ENCODE measurements around the gene BLTP3A.
"Not testable (repeated sequence)": the region's sequence is repeated elsewhere in the genome, so short reads cannot be mapped to it uniquely, and the experiment has no call there.

The BLTP3A gene

GRCh38 chr6:34816635-34817301 lies 24.9 kb downstream of the BLTP3A start:
- H3K27ac ChIP-seq (ENCODE audit: low read depth, low read length), result no peak overlapping the region
- H3K36me3 ChIP-seq (ENCODE audit: insufficient read depth, low read length), result peaks cover 4% of the 10 kb centered on the region
- H3K27me3 ChIP-seq (ENCODE audit: control insufficient read depth in 1 of 2, insufficient read depth in 2 of 2, low read length in 2 of 2), result no peaks in the 10 kb centered on the region
- H3K9ac ChIP-seq (ENCODE audit: low read length), result no peak overlapping the region
- no peaks in the 10 kb centered on the region for H3K9me3 ChIP-seq (ENCODE audit: low read length)
- H3K4me1 ChIP-seq (ENCODE audit: insufficient read depth, low read length), result no peaks in the 10 kb centered on the region
- H3K4me3 ChIP-seq (ENCODE audit: low read depth in 1 of 2, low read length in 2 of 2), result no peak overlapping the region

DNA sequence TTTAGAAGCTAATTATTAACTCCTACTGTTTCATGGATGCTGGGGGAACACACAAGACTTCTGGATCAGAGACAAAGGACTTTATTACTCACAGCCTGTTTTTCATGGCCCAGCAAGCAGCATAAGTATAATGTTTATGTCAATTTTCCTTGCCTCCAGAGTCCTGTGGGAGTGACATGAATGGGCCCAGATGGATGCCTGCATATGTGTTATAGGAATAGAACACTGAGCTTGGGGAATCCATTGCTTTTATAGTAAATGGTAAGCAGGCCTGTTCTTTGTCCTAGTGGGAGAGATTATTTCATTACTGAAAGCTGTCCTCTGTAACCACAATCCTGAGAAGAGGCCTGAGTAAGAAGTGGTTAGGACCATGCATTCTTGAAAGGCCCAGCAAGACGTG lies 25.6 kb downstream of the BLTP3A start:
- Histone ChIP-seq H3K27ac (ENCODE audit: low read depth, low read length) (no peak overlapping the region), H3K36me3 (ENCODE audit: insufficient read depth, low read length) (peaks cover 9% of the 10 kb centered on the region), H3K27me3 (ENCODE audit: control insufficient read depth in 1 of 2, insufficient read depth in 2 of 2, low read length in 2 of 2) (no peaks in the 10 kb centered on the region), H3K4me1 (ENCODE audit: insufficient read depth, low read length) (no peaks in the 10 kb centered on the region), H3K9me3 (ENCODE audit: low read length) (no peaks in the 10 kb centered on the region), H3K4me3 (ENCODE audit: low read depth in 1 of 2, low read length in 2 of 2) (no peak overlapping the region), H3K9ac (ENCODE audit: low read length) (no peak overlapping the region)

- not testable (repeated sequence) for H3K27ac ChIP-seq (ENCODE audit: low read depth, low read length); H3K9me3 ChIP-seq (ENCODE audit: low read length); H3K4me3 ChIP-seq (ENCODE audit: low read depth in 1 of 2, low read length in 2 of 2); H3K9ac ChIP-seq (ENCODE audit: low read length); H3K27me3 ChIP-seq (ENCODE audit: control insufficient read depth in 1 of 2, insufficient read depth in 2 of 2, low read length in 2 of 2); H3K4me1 ChIP-seq (ENCODE audit: insufficient read depth, low read length)
- peaks cover 16% of the 10 kb centered on the region for H3K36me3 ChIP-seq (ENCODE audit: insufficient read depth, low read length)
Observed at GRCh38 chr6:34818872-34819570, 27.1 kb downstream of the BLTP3A start.

DNA sequence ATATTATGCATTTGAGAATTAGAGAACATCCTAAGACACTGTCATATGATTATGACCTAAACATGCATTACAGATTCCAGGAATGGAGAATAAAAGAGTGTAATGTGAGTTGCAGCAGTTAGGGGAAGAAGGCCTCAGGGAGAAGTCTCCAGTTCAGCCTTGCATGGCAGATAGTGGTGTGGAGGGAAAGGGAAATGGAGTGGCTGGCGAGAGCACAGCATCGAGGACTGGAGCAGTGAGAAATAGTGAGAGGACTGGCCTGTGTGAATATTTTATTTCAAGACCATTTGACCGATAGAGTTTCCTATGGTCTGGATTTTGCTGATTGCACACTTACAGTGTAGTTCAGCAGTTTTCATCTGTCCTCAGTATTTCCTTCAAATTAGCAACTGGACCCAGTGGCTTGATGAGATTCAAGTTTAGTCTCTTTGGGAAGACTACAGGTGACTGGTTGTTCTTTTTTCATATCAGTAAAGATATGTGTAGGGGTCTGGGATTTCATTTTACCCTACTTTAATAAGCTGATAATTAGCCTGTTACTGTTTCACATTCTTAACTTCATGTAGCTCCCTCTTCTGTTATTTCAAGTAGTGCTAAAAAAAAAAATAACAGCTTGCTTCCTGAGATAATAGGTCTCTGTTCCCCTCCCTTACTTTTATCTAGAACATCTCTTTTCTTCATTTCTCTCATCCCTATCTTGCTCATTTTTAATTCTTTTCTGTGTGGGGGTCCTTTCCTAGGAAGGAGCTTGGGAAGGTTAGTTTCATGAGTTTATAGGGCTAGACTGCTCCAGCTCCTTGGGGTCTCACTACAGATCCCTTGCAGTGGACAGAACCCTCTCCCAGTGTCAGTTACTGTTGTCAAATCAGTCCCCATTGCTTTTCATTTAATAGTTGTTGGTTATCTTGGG lies 27.9 kb downstream of the BLTP3A start:
- no peak overlapping the region for H3K9ac ChIP-seq (ENCODE audit: low read length)
- no peak overlapping the region for H3K4me3 ChIP-seq (ENCODE audit: low read depth in 1 of 2, low read length in 2 of 2)
- no peak overlapping the region for H3K27ac ChIP-seq (ENCODE audit: low read depth, low read length)
- H3K4me1 ChIP-seq (ENCODE audit: insufficient read depth, low read length), result no peaks in the 10 kb centered on the region
- H3K27me3 ChIP-seq (ENCODE audit: control insufficient read depth in 1 of 2, insufficient read depth in 2 of 2, low read length in 2 of 2), result no peaks in the 10 kb centered on the region
- H3K36me3 ChIP-seq (ENCODE audit: insufficient read depth, low read length), result peaks cover 16% of the 10 kb centered on the region
- H3K9me3 ChIP-seq (ENCODE audit: low read length), result no peaks in the 10 kb centered on the region

GRCh38 chr6:34829137-34829536 lies 37.3 kb downstream of the BLTP3A start:
- Histone ChIP-seq H3K4me3 (ENCODE audit: low read depth in 1 of 2, low read length in 2 of 2) (no peak overlapping the region), H3K27ac (ENCODE audit: low read depth, low read length) (no peak overlapping the region), H3K4me1 (ENCODE audit: insufficient read depth, low read length) (no peaks in the 10 kb centered on the region), H3K36me3 (ENCODE audit: insufficient read depth, low read length) (no peaks in the 10 kb centered on the region), H3K27me3 (ENCODE audit: control insufficient read depth in 1 of 2, insufficient read depth in 2 of 2, low read length in 2 of 2) (no peaks in the 10 kb centered on the region), H3K9ac (ENCODE audit: low read length) (no peak overlapping the region), H3K9me3 (ENCODE audit: low read length) (no peaks in the 10 kb centered on the region)

DNA sequence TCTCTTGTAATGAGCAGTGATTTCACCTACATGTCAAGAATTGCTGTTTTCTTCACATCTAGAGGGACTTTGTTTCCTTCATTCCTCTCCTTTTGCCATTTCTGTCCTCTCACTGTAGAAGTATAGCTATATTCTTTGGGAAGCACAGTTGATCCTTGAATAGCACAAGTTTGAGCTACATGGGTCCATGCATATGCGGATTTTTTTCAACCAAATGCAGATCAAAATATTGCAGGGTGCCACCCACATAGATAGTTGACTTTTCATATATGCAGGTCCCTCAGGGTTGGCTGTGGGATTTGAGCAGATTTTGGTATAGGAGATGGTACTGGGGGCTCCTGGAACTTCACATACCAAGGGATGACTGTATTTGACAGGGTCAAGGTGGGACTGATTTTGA lies 41.1 kb downstream of the BLTP3A start:
- Histone ChIP-seq H3K9ac (ENCODE audit: low read length) (no peak overlapping the region), H3K9me3 (ENCODE audit: low read length) (no peaks in the 10 kb centered on the region), H3K36me3 (ENCODE audit: insufficient read depth, low read length) (peaks cover 23% of the 10 kb centered on the region), H3K27me3 (ENCODE audit: control insufficient read depth in 1 of 2, insufficient read depth in 2 of 2, low read length in 2 of 2) (no peaks in the 10 kb centered on the region), H3K27ac (ENCODE audit: low read depth, low read length) (no peak overlapping the region), H3K4me3 (ENCODE audit: low read depth in 1 of 2, low read length in 2 of 2) (no peak overlapping the region), H3K4me1 (ENCODE audit: insufficient read depth, low read length) (no peaks in the 10 kb centered on the region)

- no peaks in the 10 kb centered on the region for H3K9me3 ChIP-seq (ENCODE audit: low read length)
- H3K27ac ChIP-seq (ENCODE audit: low read depth, low read length), result no peak overlapping the region
- peaks cover 23% of the 10 kb centered on the region for H3K36me3 ChIP-seq (ENCODE audit: insufficient read depth, low read length)
- no peaks in the 10 kb centered on the region for H3K27me3 ChIP-seq (ENCODE audit: control insufficient read depth in 1 of 2, insufficient read depth in 2 of 2, low read length in 2 of 2)
- H3K4me1 ChIP-seq (ENCODE audit: insufficient read depth, low read length), result no peaks in the 10 kb centered on the region
- H3K4me3 ChIP-seq (ENCODE audit: low read depth in 1 of 2, low read length in 2 of 2), result no peak overlapping the region
- no peak overlapping the region for H3K9ac ChIP-seq (ENCODE audit: low read length)
Observed at GRCh38 chr6:34834789-34835518, 43.1 kb downstream of the BLTP3A start.

DNA sequence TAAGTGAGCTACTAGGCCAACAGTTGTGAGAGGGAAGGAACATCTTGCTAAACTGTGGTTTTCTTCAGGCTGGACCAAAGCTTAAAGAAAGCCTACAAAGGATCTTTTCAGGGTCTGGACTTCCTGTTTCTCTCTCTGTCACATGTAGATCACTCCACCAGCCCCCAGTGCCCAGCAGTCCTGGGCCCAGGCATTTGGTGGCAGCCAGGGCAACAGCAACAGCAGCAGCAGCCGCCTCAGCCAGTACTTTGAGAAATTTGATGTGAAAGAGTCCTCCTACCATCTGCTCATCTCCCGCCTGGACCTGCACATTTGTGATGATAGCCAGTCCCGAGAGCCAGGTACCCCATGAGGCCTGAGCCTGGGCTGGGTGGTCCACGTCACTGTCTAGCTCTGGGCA lies 44.1 kb downstream of the BLTP3A start:
- Histone ChIP-seq H3K36me3 (ENCODE audit: insufficient read depth, low read length) (peaks cover 23% of the 10 kb centered on the region), H3K27ac (ENCODE audit: low read depth, low read length) (no peak overlapping the region), H3K4me1 (ENCODE audit: insufficient read depth, low read length) (no peaks in the 10 kb centered on the region)

DNA sequence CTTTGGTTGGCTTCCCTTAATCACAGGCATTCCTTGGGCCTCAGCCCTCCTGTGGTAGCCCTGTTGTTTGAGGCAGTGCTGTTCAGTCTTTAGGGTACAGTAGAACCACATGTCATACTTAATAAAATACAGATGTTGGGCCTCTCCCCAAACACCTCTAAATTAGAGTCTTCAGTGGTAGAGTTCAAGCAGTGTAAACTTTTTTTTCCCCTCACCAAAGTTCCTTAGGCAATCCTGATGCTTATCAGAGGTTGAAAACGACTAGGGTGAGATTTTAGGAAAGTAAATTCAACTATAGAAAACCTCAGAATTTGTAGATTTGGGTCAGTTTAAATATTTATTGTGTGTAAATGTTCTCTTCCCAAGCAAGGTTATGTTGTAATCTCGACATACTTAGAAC lies 44.6 kb downstream of the BLTP3A start:
- H3K9me3 ChIP-seq (ENCODE audit: low read length), result no peaks in the 10 kb centered on the region
- H3K4me3 ChIP-seq (ENCODE audit: low read depth in 1 of 2, low read length in 2 of 2), result no peak overlapping the region
- no peak overlapping the region for H3K27ac ChIP-seq (ENCODE audit: low read depth, low read length)
- no peak overlapping the region for H3K9ac ChIP-seq (ENCODE audit: low read length)
- peaks cover 23% of the 10 kb centered on the region for H3K36me3 ChIP-seq (ENCODE audit: insufficient read depth, low read length)
- no peaks in the 10 kb centered on the region for H3K4me1 ChIP-seq (ENCODE audit: insufficient read depth, low read length)
- no peaks in the 10 kb centered on the region for H3K27me3 ChIP-seq (ENCODE audit: control insufficient read depth in 1 of 2, insufficient read depth in 2 of 2, low read length in 2 of 2)

More for the DNA sequence above, 44.1 kb downstream of the BLTP3A start:
- Histone ChIP-seq H3K9ac (ENCODE audit: low read length) (no peak overlapping the region), H3K27me3 (ENCODE audit: control insufficient read depth in 1 of 2, insufficient read depth in 2 of 2, low read length in 2 of 2) (no peaks in the 10 kb centered on the region), H3K9me3 (ENCODE audit: low read length) (no peaks in the 10 kb centered on the region), H3K4me3 (ENCODE audit: low read depth in 1 of 2, low read length in 2 of 2) (no peak overlapping the region)

GRCh38 chr6:34837528-34837927 lies 45.6 kb downstream of the BLTP3A start:
- Histone ChIP-seq H3K27me3 (ENCODE audit: control insufficient read depth in 1 of 2, insufficient read depth in 2 of 2, low read length in 2 of 2) (no peaks in the 10 kb centered on the region), H3K9ac (ENCODE audit: low read length) (no peak overlapping the region), H3K4me1 (ENCODE audit: insufficient read depth, low read length) (no peaks in the 10 kb centered on the region), H3K4me3 (ENCODE audit: low read depth in 1 of 2, low read length in 2 of 2) (no peak overlapping the region), H3K36me3 (ENCODE audit: insufficient read depth, low read length) (peaks cover 23% of the 10 kb centered on the region), H3K27ac (ENCODE audit: low read depth, low read length) (no peak overlapping the region), H3K9me3 (ENCODE audit: low read length) (no peaks in the 10 kb centered on the region)
